OCI-LY1 (cell line): ENCODE data around the gene SLC25A21.

Experiments used
- EZH2 ChIP-seq: fragments of 200-600 bp; sonication (generic), shearing (Covaris generic); IDR thresholded peaks from 2 replicates; pipeline ENCODE4 v1.8.0; 2017; ENCODE audit warnings: borderline replicate concordance, mixed run types, mild to moderate bottlenecking, antibody characterized with exemption, low read length, moderate library complexity, mixed read lengths
- TF ChIP-seq, protein P1 (sequence below): fragments of 200-600 bp; sonication (generic), shearing (Covaris generic); IDR thresholded peaks from 2 replicates; pipeline ENCODE4 v1.5.1; 2017; ENCODE audit warnings: mild to moderate bottlenecking, antibody characterized with exemption, low read length, moderate library complexity, mixed read lengths

DNA sequence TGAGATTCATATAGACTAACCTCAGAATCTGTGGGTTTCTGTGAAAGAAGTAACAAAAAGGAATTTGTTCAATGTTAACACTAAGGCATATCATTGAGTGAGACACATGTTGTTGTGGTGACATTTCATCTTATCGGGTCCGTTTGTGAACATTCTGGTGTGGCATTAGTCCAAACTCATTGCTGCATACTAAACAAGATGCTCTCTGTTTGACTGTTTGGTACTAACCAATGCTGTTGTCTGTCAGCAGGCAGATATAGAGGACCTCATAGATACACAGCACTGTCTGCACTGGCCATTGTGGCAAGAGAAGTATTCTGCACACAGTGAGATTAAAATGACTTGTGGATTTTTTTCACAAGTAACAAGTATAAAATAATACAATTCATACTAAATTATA lies 41.2 kb downstream of the SLC25A21 start:
- TF ChIP-seq, protein P1, sequence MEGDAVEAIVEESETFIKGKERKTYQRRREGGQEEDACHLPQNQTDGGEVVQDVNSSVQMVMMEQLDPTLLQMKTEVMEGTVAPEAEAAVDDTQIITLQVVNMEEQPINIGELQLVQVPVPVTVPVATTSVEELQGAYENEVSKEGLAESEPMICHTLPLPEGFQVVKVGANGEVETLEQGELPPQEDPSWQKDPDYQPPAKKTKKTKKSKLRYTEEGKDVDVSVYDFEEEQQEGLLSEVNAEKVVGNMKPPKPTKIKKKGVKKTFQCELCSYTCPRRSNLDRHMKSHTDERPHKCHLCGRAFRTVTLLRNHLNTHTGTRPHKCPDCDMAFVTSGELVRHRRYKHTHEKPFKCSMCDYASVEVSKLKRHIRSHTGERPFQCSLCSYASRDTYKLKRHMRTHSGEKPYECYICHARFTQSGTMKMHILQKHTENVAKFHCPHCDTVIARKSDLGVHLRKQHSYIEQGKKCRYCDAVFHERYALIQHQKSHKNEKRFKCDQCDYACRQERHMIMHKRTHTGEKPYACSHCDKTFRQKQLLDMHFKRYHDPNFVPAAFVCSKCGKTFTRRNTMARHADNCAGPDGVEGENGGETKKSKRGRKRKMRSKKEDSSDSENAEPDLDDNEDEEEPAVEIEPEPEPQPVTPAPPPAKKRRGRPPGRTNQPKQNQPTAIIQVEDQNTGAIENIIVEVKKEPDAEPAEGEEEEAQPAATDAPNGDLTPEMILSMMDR: no peak
- no peak for TF ChIP-seq EZH2
